ENCODE data around the gene HAUS7.

DNA sequence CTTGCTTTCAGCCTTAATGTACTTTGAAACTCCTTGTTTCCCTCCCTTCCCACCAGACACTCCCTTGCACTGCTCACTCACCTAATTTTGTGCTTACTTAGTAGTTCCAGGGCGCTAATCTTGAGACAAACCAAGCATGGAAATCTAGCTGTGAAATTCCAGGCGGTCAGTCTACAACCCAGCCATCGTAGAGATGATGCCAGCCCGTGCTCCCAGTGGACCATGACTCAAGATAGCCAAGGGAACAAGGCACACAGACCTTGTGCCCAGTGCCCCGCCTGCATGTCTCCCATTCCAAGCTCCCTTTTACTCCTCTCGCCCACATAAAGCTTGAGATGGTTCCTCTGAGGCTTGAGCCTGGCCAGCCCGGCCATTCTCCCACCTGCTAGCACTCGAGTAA is 35.6 kb downstream of the HAUS7 start:
- TF ChIP-seq CTCF (optimal IDR thresholded peaks at IDR 0.05 in 1 of 3, IDR thresholded peaks at IDR 0.05 in 1 of 3, conservative IDR thresholded peaks at IDR 0.05 in 1 of 3; ENCODE audit: extremely low read depth in 1 of 3, insufficient read depth in 2 of 3, low read length in 3 of 3) (no peak), EZH2 (IDR thresholded peaks at IDR 0.05; ENCODE audit: low read length) (no peak)

Data from keratinocyte (primary cell).